ENCODE data around the gene DDN. TPM values are rescaled to one million over a fixed set of nuclear protein-coding genes. Genes with fewer than 3 reads are reported as not detected.

Gene DDN
- total RNA-seq = under 1 TPM; 0.17 to 0.21 TPM

GRCh38 chr12:48999371-49000131 lies at the start of gene DDN:
TSS of gene DDN (minus strand) at chr12:48999375. CDS start at chr12:48999287, 88 bp downstream.
- H3K4me3 ChIP-seq = peak within 1 kb of the TSS; percentile 45
- H3K27me3 ChIP-seq = peaks cover 30% of the 10 kb centered on the region
- intact Hi-C loops (cut with DNase I) = no loop called here
- no peaks in the 10 kb centered on the region for H3K9me3 ChIP-seq
- H3K36me3 ChIP-seq = no peaks in the 10 kb centered on the region
- DNase-seq = no peak
- H3K4me1 ChIP-seq = peaks cover 27% of the 10 kb centered on the region
- peak within 1 kb of the TSS; percentile 4 to 43 for H3K9ac ChIP-seq (ENCODE audit: low read depth in 2 of 2, low read length in 2 of 2)
- no peak within 1 kb of the TSS for H3K27ac ChIP-seq
- no peak for TF ChIP-seq CTCF (IDR thresholded peaks at IDR 0.05)

DNA sequence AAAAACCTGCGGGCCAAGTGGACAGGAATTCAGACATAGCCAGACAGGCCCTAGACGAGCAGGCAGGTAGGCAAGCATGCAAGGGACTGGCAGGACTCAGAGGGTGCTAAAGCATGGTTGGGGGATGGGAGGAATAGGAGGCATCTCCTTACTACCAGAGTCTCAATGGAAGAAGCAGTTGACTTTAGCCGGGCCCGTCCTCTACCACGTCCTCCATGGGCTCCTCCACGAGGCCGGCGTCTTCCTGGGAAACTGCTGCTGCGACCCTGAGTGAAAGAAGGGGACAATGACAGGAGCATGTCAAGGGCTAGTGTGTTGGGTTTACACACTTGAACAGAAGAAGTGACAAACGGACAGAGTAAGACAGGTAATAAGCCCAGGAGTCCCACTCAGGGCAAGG lies 49.8 kb upstream of the DDN start:
- H3K9ac ChIP-seq (ENCODE audit: low read depth in 2 of 2, low read length in 2 of 2) = no peak overlapping the region
- H3K36me3 ChIP-seq = peaks cover 25% of the 10 kb centered on the region
- H3K4me1 ChIP-seq = no peaks in the 10 kb centered on the region
- H3K27ac ChIP-seq = no peak overlapping the region
- no peaks in the 10 kb centered on the region for H3K27me3 ChIP-seq
- DNase-seq = no peak
- no peaks in the 10 kb centered on the region for H3K9me3 ChIP-seq
- intact Hi-C loops (cut with DNase I) = no loop called here
- H3K4me3 ChIP-seq = no peak overlapping the region
- TF ChIP-seq CTCF (IDR thresholded peaks at IDR 0.05) = no peak

DNA sequence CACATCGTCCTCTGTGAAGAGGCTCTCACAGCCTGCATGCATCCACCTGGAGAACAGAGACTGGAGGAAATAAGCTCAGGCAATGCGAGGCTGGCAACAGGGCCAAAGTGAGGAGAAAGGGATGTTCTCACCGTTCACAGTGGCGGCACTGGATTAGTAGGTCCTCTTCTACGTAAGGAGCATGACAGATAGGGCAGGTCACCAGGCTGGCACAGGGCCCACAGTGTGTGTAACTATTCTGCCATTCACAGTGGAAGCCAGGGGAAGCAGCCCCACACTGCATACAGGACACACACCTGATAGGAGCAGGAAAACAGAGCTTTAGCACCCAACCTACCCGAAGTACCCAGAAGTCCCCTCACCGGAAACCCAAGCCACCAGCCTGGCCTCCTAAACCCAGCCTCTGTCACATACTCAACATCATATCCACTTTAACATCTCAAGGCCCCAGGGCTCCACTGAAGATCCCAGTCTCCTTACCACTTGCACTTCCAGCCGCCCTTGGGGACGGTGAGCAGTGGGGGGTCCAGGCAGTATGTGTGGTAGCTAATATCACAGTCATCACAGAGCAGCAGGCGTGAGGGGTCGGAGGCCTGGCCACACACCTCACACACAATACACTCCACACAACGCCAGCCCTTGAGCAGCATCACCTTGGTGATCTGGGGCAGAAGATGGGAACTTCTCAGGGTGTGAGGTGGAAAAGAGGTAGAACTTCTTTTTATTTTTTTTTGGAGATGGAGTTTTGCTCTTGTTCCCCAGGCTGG lies 47.1 kb upstream of the DDN start:
- Histone ChIP-seq H3K9ac (ENCODE audit: low read depth in 2 of 2, low read length in 2 of 2) (no peak overlapping the region), H3K36me3 (peaks cover 45% of the 10 kb centered on the region), H3K9me3 (no peaks in the 10 kb centered on the region), H3K4me3 (no peak overlapping the region), H3K27me3 (no peaks in the 10 kb centered on the region), H3K27ac (no peak overlapping the region), H3K4me1 (no peaks in the 10 kb centered on the region)
- no peak for DNase-seq
- intact Hi-C loops (cut with DNase I) = no loop called here
- TF ChIP-seq CTCF (IDR thresholded peaks at IDR 0.05) = no peak

DNA sequence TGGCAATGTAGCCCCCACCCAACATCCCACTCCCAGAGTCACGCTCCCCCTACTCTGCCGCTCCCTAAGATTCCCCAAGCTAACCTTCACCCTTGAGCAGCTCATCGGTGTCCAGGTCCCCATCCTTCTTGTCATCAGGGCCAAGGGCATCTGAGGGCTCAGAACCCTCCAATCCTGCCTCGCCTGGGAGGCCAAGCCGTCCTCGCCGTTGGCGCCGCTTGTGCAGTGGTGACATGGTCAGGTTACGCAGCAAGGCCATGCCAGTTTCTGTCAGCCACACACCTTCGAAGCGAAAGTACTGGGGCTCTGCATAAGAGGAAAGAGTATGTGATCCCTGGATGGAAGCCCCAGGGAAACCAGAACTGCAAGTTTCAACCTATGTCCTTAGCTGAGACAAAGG lies 45.5 kb upstream of the DDN start:
- intact Hi-C loops (cut with DNase I) = no loop called here
- no peak for DNase-seq
- Histone ChIP-seq H3K4me3 (no peak overlapping the region), H3K27me3 (no peaks in the 10 kb centered on the region), H3K36me3 (peaks cover 39% of the 10 kb centered on the region), H3K9me3 (no peaks in the 10 kb centered on the region), H3K9ac (ENCODE audit: low read depth in 2 of 2, low read length in 2 of 2) (no peak overlapping the region), H3K4me1 (no peaks in the 10 kb centered on the region), H3K27ac (no peak overlapping the region)
- no peak for TF ChIP-seq CTCF (IDR thresholded peaks at IDR 0.05)

- Histone ChIP-seq H3K36me3 (peaks cover 38% of the 10 kb centered on the region), H3K27me3 (no peaks in the 10 kb centered on the region)
- peak; percentile 75 for DNase-seq
These were observed 44.7 kb upstream of the DDN start for GRCh38 chr12:49043856-49044258.

More at GRCh38 chr12:49043856-49044258, 44.7 kb upstream of the DDN start:
- TF ChIP-seq CTCF (IDR thresholded peaks at IDR 0.05) = peak; percentile 57
- H3K4me3 ChIP-seq = no peak overlapping the region
- H3K4me1 ChIP-seq = no peaks in the 10 kb centered on the region
- H3K27ac ChIP-seq = no peak overlapping the region
- H3K9ac ChIP-seq (ENCODE audit: low read depth in 2 of 2, low read length in 2 of 2) = no peak overlapping the region
- intact Hi-C loops (cut with DNase I) = no loop called here
- no peaks in the 10 kb centered on the region for H3K9me3 ChIP-seq
